Peyer's patch (tissue), 4 donors: Measurements from ENCODE around the gene NFE2L2.

ENCODE experiments used
- CTCF ChIP-seq, 6 experiments: fragments of 450-650 bp in 4 of 6; fragments of 200-600 bp in 2 of 6; sonication (generic) in 1 of 6; IDR thresholded peaks; one replicate each; pipeline ENCODE4 v1.5.1; 2017 to 2019; ENCODE audit warnings: antibody characterized with exemption in 6 of 6, mild to moderate bottlenecking in 3 of 6, moderate library complexity in 1 of 6
- POLR2A ChIP-seq, 2 donors: fragments of 450-650 bp; IDR thresholded peaks; one replicate each; pipeline ENCODE4 v1.5.1; 2017; ENCODE audit warnings: antibody characterized with exemption in 2 of 2, mild to moderate bottlenecking in 2 of 2, moderate library complexity in 2 of 2

GRCh38 chr2:177234267-177234666 is 30.3 kb downstream of the NFE2L2 start:
- no peak for TF ChIP-seq CTCF (IDR thresholded peaks at IDR 0.05)
- no peak for TF ChIP-seq POLR2A (IDR thresholded peaks at IDR 0.05)
